Measurements from ENCODE around the gene CDC7. TPM values are rescaled to one million over a fixed set of nuclear protein-coding genes. Genes with fewer than 3 reads are reported as not detected.

Gene CDC7
- total RNA-seq, 1 donor from 2014 or later = 0.60 TPM

- no peaks in the 10 kb centered on the region for H3K36me3 ChIP-seq
- no peak overlapping the region for H3K27ac ChIP-seq (replicated peaks)
- H3K4me1 ChIP-seq = peaks cover 6% of the 10 kb centered on the region
- DNase-seq = no peak
- H3K4me3 ChIP-seq = no peak overlapping the region
- TF ChIP-seq CTCF (IDR thresholded peaks at IDR 0.05; ENCODE audit: borderline replicate concordance) = no peak
- no peaks in the 10 kb centered on the region for H3K9me3 ChIP-seq (replicated peaks)
- intact Hi-C loops (cut with micrococcal nuclease) = no loop called here
- H3K27me3 ChIP-seq (ENCODE audit: low read depth) = no peaks in the 10 kb centered on the region
Observed at GRCh38 chr1:91520942-91521507, 20.4 kb downstream of the CDC7 start.

- DNase-seq = no peak
- Histone ChIP-seq H3K36me3 (no peaks in the 10 kb centered on the region), H3K4me3 (no peak overlapping the region), H3K4me1 (peaks cover 6% of the 10 kb centered on the region), H3K27ac (replicated peaks) (no peak overlapping the region), H3K27me3 (ENCODE audit: low read depth) (no peaks in the 10 kb centered on the region), H3K9me3 (replicated peaks) (no peaks in the 10 kb centered on the region)
- TF ChIP-seq CTCF (IDR thresholded peaks at IDR 0.05; ENCODE audit: borderline replicate concordance) = no peak
- intact Hi-C loops (cut with micrococcal nuclease) = no loop called here
Observed at GRCh38 chr1:91523482-91523881, 22.8 kb downstream of the CDC7 start.

DNA sequence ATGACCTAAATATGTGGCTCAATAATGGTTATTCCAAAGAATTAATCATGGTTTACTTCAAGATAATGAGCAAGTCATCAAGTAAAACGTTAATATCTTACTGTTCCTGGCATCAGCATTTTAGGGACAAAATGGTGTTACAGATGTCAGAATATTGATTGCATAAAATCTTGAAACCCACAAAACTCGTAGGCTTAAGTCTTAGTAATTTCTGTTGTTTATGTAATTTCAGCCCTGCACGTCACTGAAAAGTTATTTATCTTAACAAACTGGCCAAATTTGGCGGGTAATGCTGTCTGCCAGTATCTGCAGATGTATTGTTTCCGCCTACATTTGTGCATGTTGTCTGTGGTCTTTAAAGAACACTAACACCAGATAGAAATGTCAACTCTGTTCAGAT lies 25.8 kb downstream of the CDC7 start:
- DNase-seq = no peak
- intact Hi-C loops (cut with micrococcal nuclease) = no loop called here
- no peak overlapping the region for H3K27ac ChIP-seq (replicated peaks)

DNA sequence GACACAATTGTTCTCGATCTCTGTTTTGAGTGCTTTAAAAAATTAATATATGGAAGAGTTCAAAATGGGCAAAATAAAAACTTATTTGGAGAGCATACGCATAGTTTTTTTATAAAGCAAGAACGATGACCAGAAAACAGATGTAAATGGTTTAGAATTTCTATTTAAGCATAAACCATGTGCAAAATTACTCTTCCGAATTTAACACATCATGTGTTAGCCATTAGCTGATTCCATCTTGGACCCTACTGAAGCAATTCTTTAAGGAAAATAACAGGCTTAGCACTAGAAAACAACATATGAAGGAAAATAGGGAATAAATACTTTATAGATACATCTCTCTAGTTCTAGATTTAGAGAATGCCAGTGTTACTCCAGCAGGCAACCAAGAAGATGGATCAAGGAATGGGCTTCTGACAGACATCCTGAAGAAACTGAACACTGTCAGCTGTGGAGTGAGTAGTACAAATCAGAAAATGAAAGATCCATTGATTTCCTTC lies 26.7 kb downstream of the CDC7 start:
- intact Hi-C loops (cut with micrococcal nuclease) = no loop called here
- Histone ChIP-seq H3K4me1 (peaks cover 6% of the 10 kb centered on the region), H3K4me3 (no peak overlapping the region), H3K27ac (replicated peaks) (no peak overlapping the region), H3K27me3 (ENCODE audit: low read depth) (no peaks in the 10 kb centered on the region), H3K9me3 (replicated peaks) (no peaks in the 10 kb centered on the region), H3K36me3 (no peaks in the 10 kb centered on the region)
- TF ChIP-seq CTCF (IDR thresholded peaks at IDR 0.05; ENCODE audit: borderline replicate concordance) = no peak
- no peak for DNase-seq

More for the DNA sequence above, 25.8 kb downstream of the CDC7 start:
- Histone ChIP-seq H3K4me3 (no peak overlapping the region), H3K9me3 (replicated peaks) (no peaks in the 10 kb centered on the region), H3K4me1 (peaks cover 6% of the 10 kb centered on the region), H3K27me3 (ENCODE audit: low read depth) (no peaks in the 10 kb centered on the region), H3K36me3 (no peaks in the 10 kb centered on the region)
- TF ChIP-seq CTCF (IDR thresholded peaks at IDR 0.05; ENCODE audit: borderline replicate concordance) = no peak

DNA sequence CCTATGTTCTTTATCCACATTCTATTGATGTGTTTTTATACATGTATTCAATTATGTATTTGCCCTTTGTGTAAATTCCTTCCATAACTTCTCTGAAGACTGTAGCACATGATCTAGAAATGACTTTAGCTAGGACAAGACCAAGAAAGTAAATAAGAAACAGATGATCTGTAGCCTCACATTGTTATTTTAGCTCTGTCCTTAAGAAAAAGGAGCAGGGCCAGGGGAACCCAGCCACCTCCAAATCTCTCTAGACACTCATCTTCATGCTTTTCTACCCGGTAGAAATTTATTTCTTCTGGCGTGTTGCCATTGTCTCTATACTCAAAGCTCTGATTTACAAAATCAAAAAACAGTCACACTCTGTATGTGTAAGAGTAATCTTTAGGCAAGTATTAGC lies 27.1 kb downstream of the CDC7 start:
- DNase-seq = no peak
- Histone ChIP-seq H3K9me3 (replicated peaks) (no peaks in the 10 kb centered on the region), H3K36me3 (no peaks in the 10 kb centered on the region), H3K4me1 (peaks cover 6% of the 10 kb centered on the region), H3K4me3 (no peak overlapping the region), H3K27ac (replicated peaks) (no peak overlapping the region), H3K27me3 (ENCODE audit: low read depth) (no peaks in the 10 kb centered on the region)
- TF ChIP-seq CTCF (IDR thresholded peaks at IDR 0.05; ENCODE audit: borderline replicate concordance) = no peak
- intact Hi-C loops (cut with micrococcal nuclease) = no loop called here

All from left ventricle myocardium inferior (tissue), 1 donor.